HFF-Myc (cell line): ENCODE measurements around the gene ISL2.

ENCODE experiments used
- DNase-seq: peaks from one replicate; pipeline ENCODE4 v3.0.0-alpha.2; 2011; ENCODE audit warnings: low read depth; ENCODE audit errors: extremely low read depth
- H3K4me3 ChIP-seq: replicated peaks from 2 replicates; pipeline ENCODE4 v1.5.1; 2011; ENCODE audit warnings: low read depth, mild to moderate bottlenecking, control low read depth, low read length
- TF ChIP-seq, protein P1 (sequence below): IDR thresholded peaks from 2 replicates; pipeline ENCODE4 v1.5.1; 2012; ENCODE audit warnings: mild to moderate bottlenecking, low read depth, low read length, control low read depth; ENCODE audit errors: missing control alignments

Gene ISL2

DNA sequence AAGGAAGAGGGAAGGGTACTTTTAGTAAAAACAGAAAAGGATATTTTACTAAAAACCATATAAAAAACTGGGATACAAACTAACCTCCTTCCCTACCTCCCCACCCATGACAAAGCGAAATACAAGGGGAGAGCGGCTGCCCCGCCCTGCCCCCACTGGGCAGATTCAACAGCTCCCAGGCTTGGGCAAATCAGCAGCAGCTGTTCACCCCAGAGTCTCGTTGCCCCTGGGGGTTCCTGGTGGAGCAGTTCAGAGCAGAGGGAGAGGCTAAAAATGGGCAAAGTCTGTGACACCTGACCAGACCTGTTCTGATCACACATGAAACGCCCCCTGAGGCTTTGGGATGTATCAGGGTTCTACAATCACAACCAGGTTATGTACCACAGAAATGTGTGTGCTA is 22.8 kb upstream of the ISL2 start:
- DNase-seq, result no peak
- TF ChIP-seq, protein P1, sequence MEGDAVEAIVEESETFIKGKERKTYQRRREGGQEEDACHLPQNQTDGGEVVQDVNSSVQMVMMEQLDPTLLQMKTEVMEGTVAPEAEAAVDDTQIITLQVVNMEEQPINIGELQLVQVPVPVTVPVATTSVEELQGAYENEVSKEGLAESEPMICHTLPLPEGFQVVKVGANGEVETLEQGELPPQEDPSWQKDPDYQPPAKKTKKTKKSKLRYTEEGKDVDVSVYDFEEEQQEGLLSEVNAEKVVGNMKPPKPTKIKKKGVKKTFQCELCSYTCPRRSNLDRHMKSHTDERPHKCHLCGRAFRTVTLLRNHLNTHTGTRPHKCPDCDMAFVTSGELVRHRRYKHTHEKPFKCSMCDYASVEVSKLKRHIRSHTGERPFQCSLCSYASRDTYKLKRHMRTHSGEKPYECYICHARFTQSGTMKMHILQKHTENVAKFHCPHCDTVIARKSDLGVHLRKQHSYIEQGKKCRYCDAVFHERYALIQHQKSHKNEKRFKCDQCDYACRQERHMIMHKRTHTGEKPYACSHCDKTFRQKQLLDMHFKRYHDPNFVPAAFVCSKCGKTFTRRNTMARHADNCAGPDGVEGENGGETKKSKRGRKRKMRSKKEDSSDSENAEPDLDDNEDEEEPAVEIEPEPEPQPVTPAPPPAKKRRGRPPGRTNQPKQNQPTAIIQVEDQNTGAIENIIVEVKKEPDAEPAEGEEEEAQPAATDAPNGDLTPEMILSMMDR, result no peak
- no peak overlapping the region for H3K4me3 ChIP-seq

DNA sequence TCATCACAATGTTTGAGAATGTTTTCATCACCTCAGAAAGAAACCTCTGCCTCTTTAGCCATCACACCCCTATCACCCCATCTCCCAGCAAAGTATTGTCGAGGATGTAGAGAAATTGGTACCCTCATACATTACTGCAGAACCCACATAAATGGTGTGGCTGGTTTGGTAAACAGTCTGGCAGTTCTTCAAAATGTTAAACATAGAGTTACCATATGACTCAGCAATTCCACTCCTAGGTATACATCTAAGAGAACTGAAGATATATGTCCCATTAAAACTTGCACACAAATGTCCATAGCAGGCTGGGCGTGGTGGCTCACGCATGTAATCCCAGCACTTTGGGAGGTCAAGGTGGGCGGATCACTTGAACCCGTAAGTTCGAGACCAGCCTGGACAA is 16.6 kb upstream of the ISL2 start:
- no peak for DNase-seq
- no peak overlapping the region for H3K4me3 ChIP-seq
- TF ChIP-seq, protein P1, result no peak

DNA sequence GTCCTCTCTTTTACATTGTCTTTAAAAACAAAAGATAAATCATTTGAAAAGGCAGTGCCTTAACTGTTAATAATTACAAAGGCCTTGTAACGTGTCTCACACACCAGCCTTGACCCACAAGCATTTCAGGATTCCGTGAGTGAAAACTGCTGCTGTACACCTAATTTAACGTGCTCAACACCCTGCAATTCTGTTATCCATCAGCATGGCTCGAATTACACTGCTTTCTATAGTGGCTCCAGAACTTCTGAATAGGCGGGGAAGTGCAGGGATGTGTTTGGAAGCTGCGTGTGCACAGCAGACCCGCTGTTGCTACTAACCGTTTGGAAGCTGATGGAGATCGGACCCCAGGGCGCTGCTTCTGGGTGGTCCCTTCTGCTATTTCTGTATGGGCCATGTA is 15.4 kb upstream of the ISL2 start:
- TF ChIP-seq, protein P1, result no peak
- H3K4me3 ChIP-seq, result no peak overlapping the region
- DNase-seq, result no peak

DNA sequence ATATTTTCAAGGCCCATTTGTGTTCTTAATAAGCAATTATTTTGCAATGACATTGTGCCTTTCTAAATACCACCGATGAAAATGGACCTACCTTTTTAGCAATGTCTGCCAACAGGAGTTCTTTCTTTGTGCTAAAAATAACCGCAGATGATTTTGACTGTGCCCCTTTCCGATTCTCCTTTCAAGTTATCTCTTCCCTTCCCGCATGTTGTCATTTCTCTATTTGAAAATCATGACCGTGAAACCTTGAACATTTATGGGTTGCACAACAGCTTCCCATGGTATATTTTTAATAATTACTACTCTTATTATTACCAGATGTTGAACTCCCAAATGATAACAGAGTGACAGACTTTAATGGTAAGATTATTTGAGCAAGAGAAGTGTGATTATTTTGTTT is 15.0 kb upstream of the ISL2 start:
- no peak for DNase-seq
- TF ChIP-seq, protein P1, result no peak
- H3K4me3 ChIP-seq, result no peak overlapping the region

DNA sequence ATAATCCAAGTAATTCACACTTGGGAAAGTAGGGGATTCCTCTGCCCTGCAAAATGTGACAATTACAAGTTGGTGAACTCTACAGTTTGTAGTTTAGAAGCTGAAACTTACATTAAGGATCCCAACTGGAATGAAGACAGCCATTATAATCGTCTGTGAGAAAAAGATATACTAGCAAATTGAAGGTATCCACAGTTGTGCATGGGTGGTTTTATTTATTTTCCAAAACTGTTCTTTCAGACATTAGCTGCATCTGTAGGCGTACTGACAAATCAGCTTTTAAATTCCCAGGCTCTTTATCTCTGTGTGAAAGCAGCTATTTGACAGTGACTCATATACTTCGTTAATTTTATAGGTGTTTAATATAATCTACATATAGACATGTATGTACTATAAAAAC is 12.5 kb upstream of the ISL2 start:
- DNase-seq, result no peak
- H3K4me3 ChIP-seq, result no peak overlapping the region
- TF ChIP-seq, protein P1, result no peak

DNA sequence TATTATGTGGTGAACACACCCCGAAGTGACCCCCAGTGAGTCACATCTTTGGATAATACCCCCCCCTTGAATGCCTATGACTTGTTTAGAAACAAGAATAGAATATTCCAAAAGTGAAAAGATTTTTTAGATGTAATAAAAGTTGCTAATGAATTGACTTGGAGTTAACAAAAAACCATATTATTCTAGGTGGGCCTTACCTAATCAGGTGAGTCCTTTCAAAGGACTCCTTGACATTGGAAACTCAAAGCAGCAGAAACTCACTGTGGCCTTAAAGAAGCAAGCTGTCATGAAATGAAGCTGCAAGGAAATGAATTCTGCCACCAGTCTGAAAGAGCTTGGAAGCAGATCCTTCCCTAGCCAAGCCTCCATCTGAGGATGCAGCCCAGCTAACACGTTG is 10.9 kb upstream of the ISL2 start:
- TF ChIP-seq, protein P1, result no peak
- H3K4me3 ChIP-seq, result no peak overlapping the region

More for the DNA sequence above, 10.9 kb upstream of the ISL2 start:
- no peak for DNase-seq
